ENCODE measurements around the gene TSPAN18.
"Not testable (repeated sequence)": the region's sequence is repeated elsewhere in the genome, so short reads cannot be mapped to it uniquely, and the experiment has no call there.

TSPAN18 gene

GRCh38 chr11:44868021-44868420 is 141.3 kb downstream of the TSPAN18 start:
- no peak for DNase-seq (ENCODE audit: low read depth, low spot score)

DNA sequence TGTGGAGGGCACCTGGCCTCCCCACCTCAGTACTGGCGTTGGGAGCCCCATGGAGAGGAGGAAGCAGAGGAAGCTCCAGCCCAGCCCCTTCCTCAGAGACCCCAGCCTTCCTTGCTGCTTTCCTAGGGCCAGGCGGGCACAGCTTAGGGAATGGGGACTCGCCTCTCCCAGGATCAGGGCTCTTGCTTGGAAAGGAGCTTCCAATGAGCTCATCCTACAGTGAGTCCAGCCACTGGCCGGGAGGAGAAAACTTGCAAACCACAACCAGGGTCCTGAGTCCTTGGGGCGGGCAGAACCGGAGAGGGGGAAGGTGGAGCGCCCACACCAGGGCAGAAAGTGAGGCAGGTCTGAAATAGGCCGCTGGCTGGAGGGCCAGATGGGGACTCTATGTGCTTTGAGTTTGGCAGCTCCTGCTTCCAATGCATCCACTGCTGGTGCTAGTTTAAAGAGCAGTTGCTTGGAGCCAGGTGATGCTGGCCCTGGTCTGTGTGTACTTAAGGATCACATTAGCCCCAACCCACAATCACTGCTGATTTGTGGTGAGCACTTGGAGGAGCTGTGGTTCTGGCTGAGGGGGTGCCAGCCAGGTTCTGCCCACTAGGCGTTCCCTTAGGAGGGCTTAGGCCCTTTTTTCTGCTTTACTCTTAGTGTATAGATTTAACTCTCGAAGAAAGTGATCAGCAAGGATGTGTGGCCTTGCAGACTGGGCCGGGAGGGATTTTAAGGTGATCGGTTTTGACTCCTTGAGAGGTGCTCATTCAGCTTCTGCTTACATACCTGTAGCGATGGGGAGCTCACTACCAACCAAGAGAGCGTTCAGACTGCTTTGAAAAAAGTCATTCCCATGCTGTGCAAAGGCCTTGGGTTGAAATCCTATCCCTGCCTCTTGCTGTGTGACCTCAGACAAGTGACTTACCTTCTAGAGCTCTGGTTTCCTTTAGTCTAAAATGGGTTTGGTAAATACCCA is 142.0 kb downstream of the TSPAN18 start:
- H3K36me3 ChIP-seq (ENCODE audit: insufficient read depth, low read length), result no peaks in the 10 kb centered on the region
- DNase-seq (ENCODE audit: low read depth, low spot score), result no peak
- H3K9ac ChIP-seq (ENCODE audit: insufficient read length), result no peak overlapping the region
- H3K27ac ChIP-seq, result no peak overlapping the region
- TF ChIP-seq POLR2AphosphoS5 (IDR thresholded peaks at IDR 0.05; ENCODE audit: borderline replicate concordance, low read depth, low read length), result no peak
- TF ChIP-seq EZH2 (IDR thresholded peaks at IDR 0.05), result no peak
- no peak for TF ChIP-seq FOXP2 (optimal IDR thresholded peaks at IDR 0.05; ENCODE audit: control extremely low read depth, extremely low read length, insufficient read depth)
- no peaks in the 10 kb centered on the region for H3K9me3 ChIP-seq (ENCODE audit: low read depth, low read length)
- no peak overlapping the region for H3K4me3 ChIP-seq

More at GRCh38 chr11:44868021-44868420, 141.3 kb downstream of the TSPAN18 start:
- Histone ChIP-seq H3K36me3 (ENCODE audit: insufficient read depth, low read length) (no peaks in the 10 kb centered on the region), H3K4me3 (no peak overlapping the region), H3K9me3 (ENCODE audit: low read depth, low read length) (no peaks in the 10 kb centered on the region), H3K27ac (no peak overlapping the region), H3K9ac (ENCODE audit: insufficient read length) (no peak overlapping the region)
- no peak for TF ChIP-seq FOXP2 (optimal IDR thresholded peaks at IDR 0.05; ENCODE audit: control extremely low read depth, extremely low read length, insufficient read depth)
- no peak for TF ChIP-seq EZH2 (IDR thresholded peaks at IDR 0.05)
- TF ChIP-seq POLR2AphosphoS5 (IDR thresholded peaks at IDR 0.05; ENCODE audit: borderline replicate concordance, low read depth, low read length), result no peak

GRCh38 chr11:44870181-44870580 is 143.4 kb downstream of the TSPAN18 start:
- no peak for DNase-seq (ENCODE audit: low read depth, low spot score)

DNA sequence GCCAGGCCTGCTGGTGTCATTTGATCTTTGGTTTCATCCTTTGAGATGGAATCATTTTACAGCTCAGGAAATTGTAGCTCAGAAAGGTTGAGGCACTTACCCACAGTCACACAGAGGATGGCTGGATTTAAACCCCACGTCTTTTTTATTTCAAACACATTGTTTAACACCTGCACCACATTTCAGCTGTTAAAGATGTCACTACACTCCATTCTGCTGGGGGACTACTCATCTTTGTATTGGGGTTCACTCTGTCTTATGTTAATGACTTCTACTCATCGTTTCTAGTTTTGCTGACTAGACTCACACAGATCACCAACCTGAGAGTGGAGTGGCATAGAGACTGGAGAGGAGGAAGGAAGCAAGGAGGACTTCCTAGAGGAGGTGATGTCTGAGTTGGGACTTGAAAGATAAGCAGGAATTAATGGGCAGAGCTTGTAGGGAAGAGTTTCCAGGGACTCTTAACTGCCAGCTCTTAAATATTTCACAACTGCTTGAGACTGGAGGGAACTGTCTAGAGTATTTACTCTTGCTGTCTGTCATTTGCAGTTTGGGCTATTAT is 143.9 kb downstream of the TSPAN18 start:
- Histone ChIP-seq H3K9me3 (ENCODE audit: low read depth, low read length) (no peaks in the 10 kb centered on the region), H3K9ac (ENCODE audit: insufficient read length) (no peak overlapping the region), H3K27ac (no peak overlapping the region), H3K36me3 (ENCODE audit: insufficient read depth, low read length) (no peaks in the 10 kb centered on the region), H3K4me3 (no peak overlapping the region)
- no peak for DNase-seq (ENCODE audit: low read depth, low spot score)
- TF ChIP-seq POLR2AphosphoS5 (IDR thresholded peaks at IDR 0.05; ENCODE audit: borderline replicate concordance, low read depth, low read length) (no peak), FOXP2 (optimal IDR thresholded peaks at IDR 0.05; ENCODE audit: control extremely low read depth, extremely low read length, insufficient read depth) (no peak), EZH2 (IDR thresholded peaks at IDR 0.05) (no peak)

More at GRCh38 chr11:44870181-44870580, 143.4 kb downstream of the TSPAN18 start:
- Histone ChIP-seq H3K36me3 (ENCODE audit: insufficient read depth, low read length) (no peaks in the 10 kb centered on the region), H3K4me3 (no peak overlapping the region), H3K9ac (ENCODE audit: insufficient read length) (no peak overlapping the region), H3K9me3 (ENCODE audit: low read depth, low read length) (no peaks in the 10 kb centered on the region), H3K27ac (no peak overlapping the region)
- no peak for TF ChIP-seq FOXP2 (optimal IDR thresholded peaks at IDR 0.05; ENCODE audit: control extremely low read depth, extremely low read length, insufficient read depth)
- no peak for TF ChIP-seq POLR2AphosphoS5 (IDR thresholded peaks at IDR 0.05; ENCODE audit: borderline replicate concordance, low read depth, low read length)
- TF ChIP-seq EZH2 (IDR thresholded peaks at IDR 0.05), result no peak

GRCh38 chr11:44871682-44872081 is 144.9 kb downstream of the TSPAN18 start:
- not testable (repeated sequence) for H3K27ac ChIP-seq; H3K9ac ChIP-seq (ENCODE audit: insufficient read length); H3K36me3 ChIP-seq (ENCODE audit: insufficient read depth, low read length); H3K9me3 ChIP-seq (ENCODE audit: low read depth, low read length); DNase-seq (ENCODE audit: low read depth, low spot score); H3K4me3 ChIP-seq

- no peaks in the 10 kb centered on the region for H3K9me3 ChIP-seq (ENCODE audit: low read depth, low read length)
- no peak overlapping the region for H3K4me3 ChIP-seq
- TF ChIP-seq FOXP2 (optimal IDR thresholded peaks at IDR 0.05; ENCODE audit: control extremely low read depth, extremely low read length, insufficient read depth), result no peak
- no peak for TF ChIP-seq EZH2 (IDR thresholded peaks at IDR 0.05)
- TF ChIP-seq POLR2AphosphoS5 (IDR thresholded peaks at IDR 0.05; ENCODE audit: borderline replicate concordance, low read depth, low read length), result no peak
- no peak overlapping the region for H3K27ac ChIP-seq
- H3K36me3 ChIP-seq (ENCODE audit: insufficient read depth, low read length), result no peaks in the 10 kb centered on the region
- no peak for DNase-seq (ENCODE audit: low read depth, low spot score)
- no peak overlapping the region for H3K9ac ChIP-seq (ENCODE audit: insufficient read length)
Measured at GRCh38 chr11:44872556-44872955, 145.8 kb downstream of the TSPAN18 start.

- Histone ChIP-seq H3K9ac (ENCODE audit: insufficient read length) (no peak overlapping the region), H3K27ac (no peak overlapping the region), H3K9me3 (ENCODE audit: low read depth, low read length) (no peaks in the 10 kb centered on the region), H3K36me3 (ENCODE audit: insufficient read depth, low read length) (no peaks in the 10 kb centered on the region), H3K4me3 (no peak overlapping the region)
- no peak for TF ChIP-seq POLR2AphosphoS5 (IDR thresholded peaks at IDR 0.05; ENCODE audit: borderline replicate concordance, low read depth, low read length)
- TF ChIP-seq FOXP2 (optimal IDR thresholded peaks at IDR 0.05; ENCODE audit: control extremely low read depth, extremely low read length, insufficient read depth), result no peak
- no peak for TF ChIP-seq EZH2 (IDR thresholded peaks at IDR 0.05)
- DNase-seq (ENCODE audit: low read depth, low spot score), result no peak
Measured at GRCh38 chr11:44873537-44873936, 146.8 kb downstream of the TSPAN18 start.

GRCh38 chr11:44874284-44874683 is 147.5 kb downstream of the TSPAN18 start:
- Histone ChIP-seq H3K27ac (no peak overlapping the region), H3K9me3 (ENCODE audit: low read depth, low read length) (no peaks in the 10 kb centered on the region), H3K36me3 (ENCODE audit: insufficient read depth, low read length) (no peaks in the 10 kb centered on the region), H3K4me3 (no peak overlapping the region), H3K9ac (ENCODE audit: insufficient read length) (no peak overlapping the region)
- DNase-seq (ENCODE audit: low read depth, low spot score), result no peak
- TF ChIP-seq FOXP2 (optimal IDR thresholded peaks at IDR 0.05; ENCODE audit: control extremely low read depth, extremely low read length, insufficient read depth) (no peak), POLR2AphosphoS5 (IDR thresholded peaks at IDR 0.05; ENCODE audit: borderline replicate concordance, low read depth, low read length) (no peak), EZH2 (IDR thresholded peaks at IDR 0.05) (no peak)

Measured in SK-N-MC (cell line).